ENCODE results near the gene CSNK1A1. TPM values are rescaled to one million over a fixed set of nuclear protein-coding genes. Genes with fewer than 3 reads are reported as not detected.
A peak's percentile ranks its signal among the peaks of the same experiment; 100 is the strongest.

The CSNK1A1 gene
- total RNA-seq, 1 experiment from 2014 or later, result 244 TPM

- POLR2A ChIA-PET (ENCODE audit: low non-redundant PET), result interaction anchor here (0.6 kb wide), 1 partner anchor 102 kb away, joined by 12 read pairs; no protein-coding TSS in a partner anchor
Observed at GRCh38 chr5:149521739-149522685, 29.2 kb downstream of the CSNK1A1 start.

GRCh38 chr5:149519601-149520000 is 31.6 kb downstream of the CSNK1A1 start:
- Histone ChIP-seq H3K9me3 (ENCODE audit: low read depth, low read length, poor library complexity, severe bottlenecking) (no peaks in the 10 kb centered on the region), H3K27ac (ENCODE audit: low read depth, low read length, poor library complexity, severe bottlenecking) (no peak overlapping the region), H3K4me3 (ENCODE audit: low read depth, low read length, poor library complexity, severe bottlenecking) (no peak overlapping the region), H3K36me3 (ENCODE audit: insufficient read depth, low read length, poor library complexity, severe bottlenecking) (peaks cover 58% of the 10 kb centered on the region), H3K27me3 (replicated peaks; ENCODE audit: insufficient read depth, low read depth, low read length, poor library complexity) (no peaks in the 10 kb centered on the region), H3K4me1 (ENCODE audit: insufficient read depth, low read length, poor library complexity, severe bottlenecking) (peaks cover 13% of the 10 kb centered on the region)
- DNase-seq (ENCODE audit: low spot score), result no peak
- POLR2A ChIA-PET (ENCODE audit: low non-redundant PET), result no interaction called here
- CTCF ChIA-PET, result no interaction called here
- TF ChIP-seq CTCF (conservative IDR thresholded peaks at IDR 0.05; ENCODE audit: low read depth, low read length), result no peak
- no peak for TF ChIP-seq EZH2 (IDR thresholded peaks at IDR 0.05; ENCODE audit: borderline replicate concordance, low read depth, low read length, poor library complexity, severe bottlenecking)
- BruUV-seq (replicated peaks), result no TSS peak
- intact Hi-C loops (cut with micrococcal nuclease; ENCODE audit: unreplicated experiment), result no loop called here

More at GRCh38 chr5:149521739-149522685, 29.2 kb downstream of the CSNK1A1 start:
- Histone ChIP-seq H3K36me3 (ENCODE audit: insufficient read depth, low read length, poor library complexity, severe bottlenecking) (peaks cover 61% of the 10 kb centered on the region), H3K4me3 (ENCODE audit: low read depth, low read length, poor library complexity, severe bottlenecking) (no peak overlapping the region), H3K4me1 (ENCODE audit: insufficient read depth, low read length, poor library complexity, severe bottlenecking) (peaks cover 20% of the 10 kb centered on the region), H3K27ac (ENCODE audit: low read depth, low read length, poor library complexity, severe bottlenecking) (no peak overlapping the region), H3K9me3 (ENCODE audit: low read depth, low read length, poor library complexity, severe bottlenecking) (no peaks in the 10 kb centered on the region), H3K27me3 (replicated peaks; ENCODE audit: insufficient read depth, low read depth, low read length, poor library complexity) (no peaks in the 10 kb centered on the region)
- DNase-seq (ENCODE audit: low spot score), result no peak
- intact Hi-C loops (cut with micrococcal nuclease; ENCODE audit: unreplicated experiment), result no loop called here
- BruUV-seq (replicated peaks), result no TSS peak
- CTCF ChIA-PET, result no interaction called here
- TF ChIP-seq EZH2 (IDR thresholded peaks at IDR 0.05; ENCODE audit: borderline replicate concordance, low read depth, low read length, poor library complexity, severe bottlenecking) (no peak), CTCF (conservative IDR thresholded peaks at IDR 0.05; ENCODE audit: low read depth, low read length) (no peak)

- Histone ChIP-seq H3K9me3 (ENCODE audit: low read depth, low read length, poor library complexity, severe bottlenecking) (no peaks in the 10 kb centered on the region), H3K4me3 (ENCODE audit: low read depth, low read length, poor library complexity, severe bottlenecking) (no peak overlapping the region), H3K4me1 (ENCODE audit: insufficient read depth, low read length, poor library complexity, severe bottlenecking) (peaks cover 13% of the 10 kb centered on the region), H3K27ac (ENCODE audit: low read depth, low read length, poor library complexity, severe bottlenecking) (peak overlapping the region; percentile 26), H3K36me3 (ENCODE audit: insufficient read depth, low read length, poor library complexity, severe bottlenecking) (peaks cover 48% of the 10 kb centered on the region), H3K27me3 (replicated peaks; ENCODE audit: insufficient read depth, low read depth, low read length, poor library complexity) (no peaks in the 10 kb centered on the region)
- TF ChIP-seq CTCF (conservative IDR thresholded peaks at IDR 0.05; ENCODE audit: low read depth, low read length), result no peak
- TF ChIP-seq EZH2 (IDR thresholded peaks at IDR 0.05; ENCODE audit: borderline replicate concordance, low read depth, low read length, poor library complexity, severe bottlenecking), result no peak
- BruUV-seq (replicated peaks), result no TSS peak
- ChIA-PET POLR2A (ENCODE audit: low non-redundant PET) (no interaction called here), CTCF (no interaction called here)
- no peak for DNase-seq (ENCODE audit: low spot score)
- intact Hi-C loops (cut with micrococcal nuclease; ENCODE audit: unreplicated experiment), result no loop called here
Observed at GRCh38 chr5:149518620-149519019, 32.6 kb downstream of the CSNK1A1 start.

All from A673 (cell line).